Lower lobe of right lung (tissue), 2 donors: Measurements from ENCODE around the gene RASSF7. TPM values are rescaled to one million over a fixed set of nuclear protein-coding genes. Genes with fewer than 3 reads are reported as not detected.

Source experiments
- ATAC-seq, 2 donors: fragments of 200-7000 bp; cut with Tn5 transposase; one replicate each; pipeline ENCODE4 v1.9.1; 2020 to 2022; ENCODE audit warnings: mild to moderate bottlenecking in 2 of 2, moderate library complexity in 2 of 2
- DNase-seq: peaks from one replicate; pipeline ENCODE4 v3.0.0-alpha.2; 2020
- H3K27ac ChIP-seq: fragments of 200-600 bp; one replicate; pipeline ENCODE4 v1.8.0; 2022
- H3K27me3 ChIP-seq: fragments of 200-600 bp; one replicate; pipeline ENCODE4 v1.8.0; 2022; ENCODE audit warnings: low read depth
- H3K36me3 ChIP-seq: fragments of 200-600 bp; one replicate; pipeline ENCODE4 v1.8.0; 2022; ENCODE audit warnings: mild to moderate bottlenecking
- H3K4me1 ChIP-seq: fragments of 200-600 bp; one replicate; pipeline ENCODE4 v1.8.0; 2022
- H3K4me3 ChIP-seq: fragments of 200-600 bp; one replicate; pipeline ENCODE4 v1.8.0; 2022; ENCODE audit warnings: mild to moderate bottlenecking
- H3K9me3 ChIP-seq: fragments of 200-600 bp; one replicate; pipeline ENCODE4 v1.8.0; 2022
- intact Hi-C: fragments of 100-400 bp; cut with DNase I; formaldehyde crosslinking; loops from one replicate; pipeline ENCODE4 v1.11.0; 2022
- total RNA-seq: library from RNA; stranded (reverse); fragmentation: NEBNext Ultra II Directional; extraction: Animal tissue kit (Norgen Biotek cat#: 25700); gene quantifications from one replicate; pipeline ENCODE4 v1.2.1, GENCODE V29; 2021
- TF ChIP-seq, protein P1 (sequence below): fragments of 200-600 bp; IDR thresholded peaks from one replicate; pipeline ENCODE4 v1.8.0; 2022; ENCODE audit warnings: antibody characterized with exemption, mild to moderate bottlenecking
- donor health status: DM: no; HTN: yes; CAD: no; lungs with severe emphysema.

The RASSF7 gene
- total RNA-seq, 1 donor from 2014 or later = 71.5 TPM

DNA sequence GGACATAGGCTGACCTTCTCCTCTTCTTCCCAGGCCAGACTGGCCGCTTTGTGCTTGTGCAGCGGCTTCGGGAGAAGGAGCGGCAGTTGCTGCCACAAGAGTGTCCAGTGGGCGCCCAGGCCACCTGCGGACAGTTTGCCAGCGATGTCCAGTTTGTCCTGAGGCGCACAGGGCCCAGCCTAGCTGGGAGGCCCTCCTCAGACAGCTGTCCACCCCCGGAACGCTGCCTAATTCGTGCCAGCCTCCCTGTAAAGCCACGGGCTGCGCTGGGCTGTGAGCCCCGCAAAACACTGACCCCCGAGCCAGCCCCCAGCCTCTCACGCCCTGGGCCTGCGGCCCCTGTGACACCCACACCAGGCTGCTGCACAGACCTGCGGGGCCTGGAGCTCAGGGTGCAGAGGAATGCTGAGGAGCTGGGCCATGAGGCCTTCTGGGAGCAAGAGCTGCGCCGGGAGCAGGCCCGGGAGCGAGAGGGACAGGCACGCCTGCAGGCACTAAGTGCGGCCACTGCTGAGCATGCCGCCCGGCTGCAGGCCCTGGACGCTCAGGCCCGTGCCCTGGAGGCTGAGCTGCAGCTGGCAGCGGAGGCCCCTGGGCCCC, 1.4 kb downstream of the RASSF7 start:
- Histone ChIP-seq H3K36me3 (peaks cover 7% of the 10 kb centered on the region), H3K27me3 (peaks cover 20% of the 10 kb centered on the region), H3K4me1 (peaks cover 42% of the 10 kb centered on the region), H3K4me3 (peak overlapping the region; percentile 73), H3K27ac (peak overlapping the region; percentile 91), H3K9me3 (no peaks in the 10 kb centered on the region)
- intact Hi-C loops = no loop called here
- DNase-seq (no peak), ATAC-seq (no peak)
- TF ChIP-seq, protein P1, sequence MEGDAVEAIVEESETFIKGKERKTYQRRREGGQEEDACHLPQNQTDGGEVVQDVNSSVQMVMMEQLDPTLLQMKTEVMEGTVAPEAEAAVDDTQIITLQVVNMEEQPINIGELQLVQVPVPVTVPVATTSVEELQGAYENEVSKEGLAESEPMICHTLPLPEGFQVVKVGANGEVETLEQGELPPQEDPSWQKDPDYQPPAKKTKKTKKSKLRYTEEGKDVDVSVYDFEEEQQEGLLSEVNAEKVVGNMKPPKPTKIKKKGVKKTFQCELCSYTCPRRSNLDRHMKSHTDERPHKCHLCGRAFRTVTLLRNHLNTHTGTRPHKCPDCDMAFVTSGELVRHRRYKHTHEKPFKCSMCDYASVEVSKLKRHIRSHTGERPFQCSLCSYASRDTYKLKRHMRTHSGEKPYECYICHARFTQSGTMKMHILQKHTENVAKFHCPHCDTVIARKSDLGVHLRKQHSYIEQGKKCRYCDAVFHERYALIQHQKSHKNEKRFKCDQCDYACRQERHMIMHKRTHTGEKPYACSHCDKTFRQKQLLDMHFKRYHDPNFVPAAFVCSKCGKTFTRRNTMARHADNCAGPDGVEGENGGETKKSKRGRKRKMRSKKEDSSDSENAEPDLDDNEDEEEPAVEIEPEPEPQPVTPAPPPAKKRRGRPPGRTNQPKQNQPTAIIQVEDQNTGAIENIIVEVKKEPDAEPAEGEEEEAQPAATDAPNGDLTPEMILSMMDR = no peak

DNA sequence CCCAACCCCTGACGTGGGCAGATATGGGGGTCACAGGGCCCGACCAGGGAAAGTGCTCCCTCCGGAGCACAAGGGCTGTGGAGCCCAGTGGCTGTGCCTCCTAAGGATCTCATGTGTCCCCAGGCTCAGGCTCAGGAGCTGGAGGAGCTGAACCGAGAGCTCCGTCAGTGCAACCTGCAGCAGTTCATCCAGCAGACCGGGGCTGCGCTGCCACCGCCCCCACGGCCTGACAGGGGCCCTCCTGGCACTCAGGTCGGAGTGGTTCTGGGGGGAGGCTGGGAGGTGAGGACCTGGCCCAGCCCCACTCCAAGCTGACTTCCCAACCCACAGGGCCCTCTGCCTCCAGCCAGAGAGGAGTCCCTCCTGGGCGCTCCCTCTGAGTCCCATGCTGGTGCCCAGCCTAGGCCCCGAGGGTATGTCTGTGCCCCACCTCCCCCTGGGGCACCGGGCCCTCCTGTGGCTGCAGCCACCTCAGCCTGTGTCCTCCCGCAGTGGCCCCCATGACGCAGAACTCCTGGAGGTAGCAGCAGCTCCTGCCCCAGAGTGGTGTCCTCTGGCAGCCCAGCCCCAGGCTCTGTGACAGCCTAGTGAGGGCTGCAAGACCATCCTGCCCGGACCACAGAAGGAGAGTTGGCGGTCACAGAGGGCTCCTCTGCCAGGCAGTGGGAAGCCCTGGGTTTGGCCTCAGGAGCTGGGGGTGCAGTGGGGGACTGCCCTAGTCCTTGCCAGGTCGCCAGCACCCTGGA, 2.5 kb downstream of the RASSF7 start:
- H3K27ac ChIP-seq = no peak overlapping the region
- DNase-seq = no peak

DNA sequence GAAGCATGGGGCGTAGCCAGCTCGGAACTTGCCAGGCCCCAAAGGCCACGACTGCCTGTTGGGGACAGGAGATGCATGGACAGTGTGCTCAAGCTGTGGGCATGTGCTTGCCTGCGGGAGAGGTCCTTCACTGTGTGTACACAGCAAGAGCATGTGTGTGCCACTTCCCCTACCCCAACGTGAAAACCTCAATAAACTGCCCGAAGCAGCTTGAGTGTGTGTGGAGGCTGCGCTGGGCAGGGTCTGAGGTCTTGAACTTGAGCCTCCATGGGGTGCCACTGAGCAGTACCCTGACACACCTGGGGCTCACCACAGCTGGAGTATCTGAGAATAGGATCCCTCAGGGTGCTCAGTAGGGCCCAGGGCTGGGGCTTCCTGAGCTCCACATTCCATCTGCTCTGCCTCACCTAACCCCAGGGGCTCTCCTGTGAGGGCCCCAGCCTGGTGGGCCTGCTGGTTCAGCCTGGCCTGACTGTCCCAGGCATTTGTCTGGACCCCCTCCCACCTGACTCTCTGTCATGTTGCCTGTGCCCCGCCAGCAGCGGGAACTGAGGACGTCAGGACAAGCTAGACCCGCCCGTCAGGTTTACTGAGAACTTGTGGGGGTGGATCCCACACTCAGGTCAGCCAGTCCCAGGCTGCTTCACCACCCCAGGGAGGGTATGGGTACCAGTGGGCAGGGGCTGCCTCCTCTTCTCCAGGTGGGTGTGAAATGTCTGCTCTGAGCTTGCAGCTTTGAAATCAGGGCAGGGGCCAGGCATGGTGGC, 3.2 kb downstream of the RASSF7 start:
- Histone ChIP-seq H3K4me1 (peaks cover 52% of the 10 kb centered on the region), H3K36me3 (peaks cover 7% of the 10 kb centered on the region), H3K9me3 (no peaks in the 10 kb centered on the region), H3K4me3 (no peak overlapping the region), H3K27me3 (peaks cover 4% of the 10 kb centered on the region), H3K27ac (peak overlapping the region; percentile 41)
- ATAC-seq (no peak), DNase-seq (no peak)
- intact Hi-C loops = no loop called here
- TF ChIP-seq, protein P1 = no peak

More for the DNA sequence above, 2.5 kb downstream of the RASSF7 start:
- peaks cover 50% of the 10 kb centered on the region for H3K4me1 ChIP-seq
- ATAC-seq = no peak
- H3K9me3 ChIP-seq = no peaks in the 10 kb centered on the region
- H3K36me3 ChIP-seq = peaks cover 7% of the 10 kb centered on the region
- no peak overlapping the region for H3K4me3 ChIP-seq
- intact Hi-C loops = no loop called here
- TF ChIP-seq, protein P1 = no peak
- peaks cover 9% of the 10 kb centered on the region for H3K27me3 ChIP-seq

DNA sequence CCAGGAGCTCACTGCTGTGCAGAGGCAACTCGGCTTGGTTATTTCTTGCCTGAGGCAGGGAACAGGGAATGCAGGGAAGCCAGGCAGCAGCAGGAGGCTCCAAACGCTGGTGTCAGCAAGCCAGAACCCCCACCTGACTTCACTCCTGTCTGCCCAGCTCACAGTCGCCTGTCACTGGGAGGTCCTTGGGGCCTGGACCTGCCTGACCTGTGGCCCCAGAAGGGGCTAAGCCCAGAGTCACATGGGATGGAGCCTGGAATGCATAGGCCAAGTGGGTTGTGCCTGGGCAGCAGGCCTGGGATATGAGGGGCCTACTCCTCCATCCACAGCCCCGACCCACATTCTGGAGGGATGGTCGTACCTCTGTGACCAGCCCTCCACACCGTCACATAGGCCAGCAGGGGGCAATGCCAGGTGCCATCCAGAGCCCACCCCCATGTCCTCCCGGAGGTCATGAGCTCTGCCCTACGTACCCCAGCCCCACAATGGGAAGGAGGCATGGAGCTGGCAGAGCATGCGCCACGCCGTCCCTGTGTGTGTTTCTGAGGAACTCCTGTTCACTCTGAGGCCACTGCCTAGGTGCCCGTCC, 5.2 kb downstream of the RASSF7 start:
- Histone ChIP-seq H3K4me3 (no peak overlapping the region), H3K27me3 (no peaks in the 10 kb centered on the region), H3K36me3 (peaks cover 7% of the 10 kb centered on the region), H3K4me1 (peaks cover 49% of the 10 kb centered on the region), H3K27ac (no peak overlapping the region), H3K9me3 (no peaks in the 10 kb centered on the region)
- ATAC-seq (no peak), DNase-seq (no peak)
- intact Hi-C loops = no loop called here
- TF ChIP-seq, protein P1 = no peak

DNA sequence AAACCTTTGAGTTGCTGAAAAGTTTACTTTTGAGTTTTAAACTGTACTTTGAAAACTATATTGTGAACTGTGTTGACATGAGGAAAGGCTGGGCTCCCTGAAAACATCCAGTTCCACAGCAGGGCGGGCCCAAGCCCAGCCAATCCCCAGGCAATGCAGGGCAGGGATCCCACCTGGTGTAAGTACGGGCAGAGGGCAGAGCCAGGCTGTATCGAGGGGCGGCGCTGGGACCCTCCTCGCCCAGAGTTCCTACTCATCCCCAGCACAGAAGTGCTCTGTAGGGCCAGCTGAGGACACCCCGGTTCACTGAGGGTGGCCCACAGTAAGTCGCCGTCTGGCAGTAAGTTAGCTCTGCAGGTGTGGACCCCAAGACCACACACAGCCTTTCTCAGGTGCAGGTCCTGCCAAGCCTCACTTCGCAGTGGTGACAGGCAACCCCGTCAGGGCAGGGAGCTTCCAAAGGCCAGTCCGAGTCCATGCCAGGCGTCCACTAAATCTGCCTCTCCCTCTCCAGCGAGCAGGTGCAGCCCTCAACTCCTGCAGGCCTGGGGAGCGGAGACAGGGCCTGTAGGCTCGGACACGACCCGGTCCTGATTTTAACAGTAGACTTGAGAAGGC, 6.3 kb downstream of the RASSF7 start:
- no peak for DNase-seq
- H3K4me3 ChIP-seq = peak overlapping the region; percentile 68
- H3K27me3 ChIP-seq = no peaks in the 10 kb centered on the region
- intact Hi-C loops = no loop called here
- H3K9me3 ChIP-seq = no peaks in the 10 kb centered on the region
- no peak for ATAC-seq
- H3K27ac ChIP-seq = peak overlapping the region; percentile 88
- peaks cover 39% of the 10 kb centered on the region for H3K4me1 ChIP-seq
- peaks cover 7% of the 10 kb centered on the region for H3K36me3 ChIP-seq
- TF ChIP-seq, protein P1 = no peak
